Stimulated activated CD4-positive, alpha-beta T cell treated with anti-CD3 and anti-CD28 coated beads, Interleukin-1b, Interleukin-23, amount 100 ng/mL, for 48 hours (primary cell): ENCODE data around the gene DENND6B.

Experiments used
- DNase-seq: peaks from one replicate; pipeline ENCODE4 v3.0.0-alpha.2; 2020

The DENND6B gene

DNA sequence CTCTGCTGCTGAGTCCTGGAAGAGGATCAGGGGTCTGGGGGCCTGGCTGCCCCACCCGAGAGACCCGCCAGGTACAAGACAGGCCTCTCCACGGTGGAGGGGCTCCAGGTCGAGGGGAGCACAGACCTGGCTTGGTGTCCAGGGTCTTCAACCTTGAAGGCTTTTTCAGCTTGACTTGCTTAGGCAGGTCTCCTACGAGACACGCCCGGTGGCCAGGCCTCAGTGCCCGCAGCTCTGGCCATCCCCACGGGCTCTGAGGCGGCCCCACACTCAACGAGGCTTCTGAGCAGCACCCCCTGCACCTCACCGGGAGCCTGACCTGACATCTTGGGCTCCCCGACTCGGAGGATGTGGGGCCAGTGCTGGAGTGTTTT lies 12.7 kb downstream of the DENND6B start:
- no peak for DNase-seq

DNA sequence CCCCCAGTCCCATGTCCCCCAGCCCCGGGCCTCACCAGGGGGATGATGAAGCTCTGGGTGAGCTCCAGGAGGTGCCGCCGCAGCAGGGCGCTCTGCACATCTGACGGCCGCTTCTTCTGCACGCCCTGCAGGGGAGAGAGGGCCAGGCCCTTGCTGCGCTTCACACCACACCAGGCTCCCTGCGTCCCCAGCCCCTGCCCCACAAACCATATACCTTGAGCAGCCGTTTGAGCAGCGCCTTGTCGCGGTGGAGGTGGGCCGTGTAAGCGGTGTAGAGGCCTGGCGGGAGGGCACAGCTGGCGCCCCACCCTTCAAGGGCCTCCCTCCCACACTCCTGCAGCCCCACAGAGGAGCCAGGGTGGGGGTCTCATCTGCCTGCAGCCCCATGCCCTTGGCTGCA lies 13.2 kb downstream of the DENND6B start:
- no peak for DNase-seq

DNA sequence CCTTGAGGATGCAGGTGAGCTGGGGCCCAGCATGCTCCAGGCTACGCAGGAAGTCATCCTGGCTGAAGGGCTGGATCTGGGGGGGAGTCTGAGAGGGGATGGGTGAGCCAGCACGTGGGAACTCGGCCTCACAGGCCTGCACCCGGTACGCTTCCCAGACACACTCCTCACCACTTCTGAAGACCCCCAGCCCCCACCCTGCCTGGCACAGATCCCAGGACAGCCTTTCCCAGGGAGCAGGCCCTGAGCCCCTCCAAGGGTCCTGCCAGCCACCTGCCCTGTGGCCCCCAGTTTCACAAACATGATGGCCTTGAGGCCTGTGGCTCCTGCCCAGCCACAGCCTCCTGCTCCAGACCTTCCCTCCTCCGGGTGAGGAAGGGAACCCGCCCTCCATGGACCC lies 13.8 kb downstream of the DENND6B start:
- no peak for DNase-seq

DNA sequence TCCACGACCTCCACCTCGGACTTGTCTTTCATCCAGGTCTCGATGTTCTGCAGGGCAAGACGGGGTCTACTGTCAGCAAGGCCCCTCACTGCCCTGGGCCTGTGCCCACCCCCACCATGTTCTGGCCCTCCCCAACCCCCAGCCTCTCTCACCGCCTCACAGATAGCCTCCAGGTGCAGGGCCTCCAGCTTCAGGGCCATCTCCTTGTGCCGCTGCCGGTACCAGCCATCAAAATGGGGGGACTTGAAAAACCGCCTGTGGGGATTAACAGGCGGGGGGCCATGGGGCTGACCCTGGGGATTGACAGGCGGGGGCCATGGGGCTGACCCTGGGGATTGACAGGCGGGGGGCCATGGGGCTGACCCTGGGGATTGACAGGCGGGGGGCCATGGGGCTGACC lies 14.4 kb downstream of the DENND6B start:
- no peak for DNase-seq

DNA sequence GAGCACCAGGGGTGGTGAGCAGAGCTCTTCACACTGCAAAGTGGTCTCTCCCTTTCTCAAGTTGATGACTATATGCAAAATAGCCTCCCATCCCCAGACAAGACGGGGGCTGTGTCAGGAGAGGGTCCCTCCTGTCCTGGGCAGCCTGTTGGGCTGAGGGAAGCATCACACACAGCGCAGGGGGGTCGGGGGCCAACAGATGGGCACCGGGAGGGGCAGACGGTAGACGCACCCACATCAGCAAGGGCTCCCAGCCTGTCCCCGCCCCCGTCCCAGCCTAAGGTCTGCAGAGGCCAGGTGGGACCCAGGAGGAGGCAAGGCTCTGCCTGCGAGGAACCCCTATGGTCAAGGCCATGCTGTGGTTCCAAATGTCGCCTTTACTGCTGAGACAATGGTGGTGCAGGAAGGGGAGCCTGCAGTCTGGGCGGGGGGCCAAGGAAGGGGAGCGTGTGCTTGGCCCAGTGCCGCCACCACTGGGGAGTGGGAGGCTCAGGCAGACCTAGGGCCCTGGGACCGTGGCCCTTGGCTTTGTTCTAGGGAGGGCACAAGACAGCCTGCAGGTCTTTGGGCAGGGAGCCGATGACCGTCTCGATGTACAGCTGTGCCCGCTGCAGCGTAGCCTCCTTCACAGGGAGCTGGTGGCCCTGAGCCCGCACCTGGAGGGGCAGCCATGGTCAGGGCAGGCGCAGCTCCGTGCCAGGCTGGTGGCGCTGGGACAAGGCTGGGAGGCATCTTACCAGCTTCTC lies 15.0 kb downstream of the DENND6B start:
- no peak for DNase-seq

DNA sequence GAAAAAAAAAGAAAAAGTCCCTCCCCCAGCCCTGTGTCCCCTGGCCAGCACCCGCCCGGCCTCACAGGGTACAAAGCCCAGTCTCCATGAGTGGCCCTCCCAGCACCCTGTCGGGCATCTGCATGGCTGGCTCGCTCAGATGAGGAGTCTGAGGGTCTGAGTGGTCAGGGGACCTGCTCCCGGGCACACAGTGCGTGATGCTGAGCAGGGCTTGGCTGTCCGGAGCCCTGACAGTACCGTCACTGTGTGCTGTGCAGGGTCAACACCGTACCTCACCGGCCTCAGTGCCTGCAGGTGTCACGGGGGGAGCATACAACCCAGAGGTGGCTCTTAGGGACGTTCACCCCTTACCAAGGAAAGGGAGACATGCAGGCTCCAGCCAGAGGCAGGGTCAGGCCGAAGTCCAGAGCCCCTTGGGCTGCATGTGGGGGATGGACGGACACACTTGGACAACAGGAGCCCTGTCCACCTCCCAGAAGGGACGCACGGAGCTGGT lies 15.8 kb downstream of the DENND6B start:
- DNase-seq: no peak

DNA sequence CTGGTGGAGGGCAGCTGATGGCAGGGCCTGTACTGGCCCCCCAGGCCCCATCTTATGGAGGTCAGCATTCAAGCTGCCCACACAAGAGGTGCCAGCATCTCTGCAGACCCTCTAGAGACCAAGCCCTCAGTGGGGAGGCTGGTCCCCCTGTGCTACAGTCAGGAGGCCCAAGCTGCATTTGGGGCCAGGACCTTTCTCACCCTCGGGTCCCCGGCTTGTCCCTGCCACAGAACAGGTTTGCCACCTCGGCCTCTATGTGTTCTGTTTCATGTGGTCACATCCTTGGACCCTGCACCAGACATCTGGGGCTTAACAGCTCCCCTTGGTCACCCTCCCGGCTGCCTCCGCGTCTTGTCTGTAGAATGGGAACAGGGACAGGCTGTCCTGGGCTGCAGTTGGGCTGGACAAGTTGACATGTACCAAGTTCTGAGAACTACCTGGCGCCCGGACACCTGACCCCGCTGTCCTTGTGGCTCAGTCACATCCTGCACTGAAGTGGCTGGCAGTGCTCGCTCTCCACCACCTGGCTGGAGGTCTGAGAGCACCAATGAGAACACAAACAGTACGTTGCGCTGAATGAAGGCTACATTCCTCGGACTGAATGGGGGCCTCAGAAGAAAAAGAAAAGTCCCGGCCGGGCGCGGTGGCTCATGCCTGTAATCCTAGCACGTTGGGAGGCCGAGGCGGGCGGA lies 16.6 kb downstream of the DENND6B start:
- no peak for DNase-seq

DNA sequence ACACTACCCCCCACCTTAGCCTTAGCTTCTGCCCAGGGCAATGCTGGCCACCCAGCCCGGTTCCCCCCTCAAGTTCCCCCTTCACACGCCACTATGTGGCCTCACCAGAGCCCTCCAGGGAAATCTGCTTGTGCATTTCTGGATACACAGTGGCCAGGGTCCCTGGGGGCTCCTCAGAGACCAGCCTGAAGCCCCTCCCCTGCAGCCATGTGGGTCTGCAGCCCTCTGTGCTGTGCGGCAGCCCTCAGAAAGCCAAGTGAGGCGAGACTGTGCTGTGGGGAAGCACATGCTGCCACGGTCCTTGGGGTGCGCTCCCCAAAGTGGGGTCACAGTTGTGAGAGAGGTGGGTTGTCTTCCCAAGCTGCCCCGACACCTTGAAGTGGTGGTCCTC lies 17.2 kb downstream of the DENND6B start:
- no peak for DNase-seq

DNA sequence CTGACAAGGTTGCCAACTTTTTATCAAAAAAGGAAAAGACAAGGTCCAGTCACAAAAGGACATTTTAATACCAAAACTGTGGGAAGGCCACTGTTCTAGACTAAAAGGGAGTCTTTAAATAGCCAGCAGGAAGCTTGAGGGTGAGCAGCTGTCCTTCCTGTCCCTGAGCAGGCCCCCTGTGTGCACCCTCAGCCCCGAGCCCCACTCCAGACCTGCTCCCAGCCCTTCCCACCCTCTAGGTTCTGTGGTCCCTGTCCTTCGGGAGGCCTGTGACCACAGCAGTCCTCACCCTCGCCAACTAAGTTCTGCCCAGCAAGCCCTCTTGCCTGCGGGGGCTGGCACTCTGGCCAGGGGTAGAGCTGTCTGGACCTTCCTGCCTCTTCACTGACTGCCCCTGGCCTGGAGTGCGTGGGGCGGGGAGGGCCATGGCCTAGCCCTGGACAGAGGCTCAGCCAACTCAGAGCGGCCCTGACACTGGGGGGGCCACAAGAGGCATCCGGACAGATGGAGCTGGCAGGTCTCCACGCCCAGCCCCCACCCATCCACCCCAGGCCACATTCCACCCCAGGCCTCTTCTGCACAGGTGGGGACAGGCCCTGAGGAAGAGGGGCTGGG lies 17.7 kb downstream of the DENND6B start:
- no peak for DNase-seq

DNA sequence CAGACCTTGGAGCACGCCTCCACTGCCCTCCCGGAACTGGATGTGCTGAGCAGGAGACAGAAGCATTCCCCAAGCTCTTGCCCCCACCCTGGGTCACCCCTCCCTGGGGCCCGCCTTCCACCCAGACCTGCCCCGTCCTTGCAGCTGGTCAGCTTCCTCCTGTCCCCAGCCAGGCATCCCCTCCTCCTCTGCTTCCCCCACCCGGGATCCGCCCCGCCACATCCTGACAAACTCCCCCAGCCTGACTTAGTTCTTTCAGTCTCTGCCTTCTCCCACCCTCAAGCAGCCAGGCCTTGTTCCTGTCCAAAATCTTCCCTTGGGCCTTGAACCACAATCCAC lies 18.2 kb downstream of the DENND6B start:
- DNase-seq: no peak

DNA sequence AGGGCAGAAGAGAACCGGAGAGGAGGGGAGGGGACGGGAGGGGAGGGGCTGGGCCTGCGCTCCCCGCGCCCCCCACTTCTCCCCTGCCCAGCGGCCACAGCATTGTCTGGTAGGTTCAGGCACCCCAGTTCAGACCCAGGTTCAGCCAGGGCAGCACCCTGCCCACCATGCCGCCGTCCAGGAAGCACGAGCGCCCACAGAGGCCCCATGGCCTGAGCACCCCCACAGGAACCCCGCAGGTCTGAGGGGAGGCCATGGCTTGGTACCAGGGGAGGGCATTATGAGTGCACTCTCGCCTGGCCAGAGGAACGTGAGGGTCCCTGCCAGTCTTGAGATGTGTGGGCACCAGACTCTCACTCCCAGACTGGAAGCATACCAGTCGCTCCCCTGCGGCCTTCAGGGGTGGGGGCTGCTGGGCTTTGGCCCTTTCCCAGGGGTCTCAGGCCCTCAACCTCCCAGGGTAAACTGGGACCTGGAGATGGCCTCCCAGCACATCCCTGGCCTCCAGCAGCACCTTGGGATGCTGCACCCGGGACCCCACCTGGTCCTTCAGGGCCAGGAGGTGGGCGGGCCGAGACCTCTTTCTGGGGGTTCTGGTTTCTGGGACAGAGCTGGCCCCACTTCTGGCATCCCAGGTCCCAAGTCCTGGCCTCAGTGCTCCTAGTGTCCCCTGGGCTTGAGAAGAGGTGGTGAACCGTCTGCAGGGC lies 18.8 kb downstream of the DENND6B start:
- no peak for DNase-seq

DNA sequence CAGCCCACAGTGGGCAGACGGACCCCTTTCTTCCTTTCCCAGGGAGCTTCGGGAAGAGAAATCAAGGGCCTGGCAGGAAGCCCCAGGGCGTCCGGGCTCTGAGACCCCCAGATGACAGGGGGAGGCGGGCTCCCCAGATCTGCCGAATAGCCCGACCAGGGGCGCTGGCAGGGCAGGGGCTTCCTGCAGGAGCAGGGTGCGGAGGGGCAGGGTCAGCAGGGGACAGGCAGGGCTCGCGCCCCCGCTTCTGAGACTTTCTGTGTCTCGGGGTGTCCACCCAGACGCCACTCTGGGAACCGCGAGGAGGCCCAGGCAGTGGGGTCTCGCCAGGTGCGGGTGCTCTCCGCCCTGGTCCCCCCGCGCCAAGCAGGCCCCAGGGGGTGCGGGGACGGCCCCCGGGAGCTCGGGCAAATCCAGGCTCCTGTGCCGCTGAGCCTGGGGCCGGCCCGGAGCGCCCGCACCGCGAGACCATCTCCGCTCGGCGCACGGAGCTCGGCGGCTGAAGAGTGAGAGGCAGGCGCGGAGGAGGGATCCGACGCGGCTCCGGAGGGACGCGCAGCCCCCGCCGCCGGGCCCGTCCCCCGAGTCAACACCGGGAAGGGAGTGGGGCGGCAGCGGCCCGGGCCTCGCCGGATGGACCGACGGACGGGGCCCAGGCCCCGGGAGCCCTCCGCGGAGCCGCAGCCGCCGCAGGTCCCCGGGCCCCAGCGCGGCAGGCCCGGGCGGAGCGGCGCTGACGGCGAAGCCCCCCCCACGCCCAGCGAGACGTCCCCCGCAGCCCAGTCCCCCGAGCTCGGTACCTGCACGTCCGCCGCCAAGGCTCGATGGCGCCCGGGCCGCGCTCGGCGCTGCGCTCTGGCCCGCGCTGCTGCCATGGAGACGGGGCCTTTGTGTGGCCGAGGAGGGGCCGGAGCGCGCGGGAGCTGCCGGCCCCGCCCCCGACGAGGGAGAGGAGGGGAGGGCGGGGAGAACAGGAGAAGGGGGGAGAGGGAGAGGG lies 19.8 kb downstream of the DENND6B start, which contains the start of gene PLXNB2:
TSS of gene PLXNB2 (minus strand) at position 894 of the 997 bp plus-strand sequence. CDS start 17,062 bp downstream, outside the sequence.
- no peak for DNase-seq

DNA sequence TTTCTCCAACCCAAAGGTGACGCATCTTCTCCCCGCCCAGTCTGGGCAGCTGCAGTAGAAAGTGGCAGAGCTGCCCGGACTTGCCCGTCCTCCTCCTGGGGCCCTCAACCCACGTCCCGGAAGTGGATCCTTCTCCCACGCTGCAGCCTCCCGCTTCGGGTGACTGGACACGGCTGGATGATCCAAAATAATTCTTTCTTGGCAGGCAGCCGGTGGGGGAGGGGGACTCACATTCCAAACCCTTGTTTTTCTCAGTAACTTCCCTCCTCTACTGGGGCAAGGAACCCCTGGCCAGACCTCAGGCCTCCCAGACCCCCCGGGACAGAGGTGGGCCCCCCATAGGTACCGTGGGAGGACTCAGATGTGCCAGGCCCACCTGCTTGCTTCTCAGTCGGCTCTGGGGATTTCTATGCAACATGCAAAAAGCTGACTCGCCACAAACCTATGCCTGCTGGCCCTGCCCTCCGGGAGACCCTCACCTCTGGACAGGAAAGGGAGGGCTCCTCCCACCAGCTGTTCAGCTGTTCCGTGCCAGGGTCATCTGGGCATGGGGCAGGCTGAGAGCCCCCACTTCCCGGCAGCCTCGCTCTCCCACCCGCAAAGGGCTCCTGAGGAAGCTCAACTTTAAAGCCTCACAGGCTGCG lies 20.8 kb downstream of the DENND6B start:
- DNase-seq: no peak

DNA sequence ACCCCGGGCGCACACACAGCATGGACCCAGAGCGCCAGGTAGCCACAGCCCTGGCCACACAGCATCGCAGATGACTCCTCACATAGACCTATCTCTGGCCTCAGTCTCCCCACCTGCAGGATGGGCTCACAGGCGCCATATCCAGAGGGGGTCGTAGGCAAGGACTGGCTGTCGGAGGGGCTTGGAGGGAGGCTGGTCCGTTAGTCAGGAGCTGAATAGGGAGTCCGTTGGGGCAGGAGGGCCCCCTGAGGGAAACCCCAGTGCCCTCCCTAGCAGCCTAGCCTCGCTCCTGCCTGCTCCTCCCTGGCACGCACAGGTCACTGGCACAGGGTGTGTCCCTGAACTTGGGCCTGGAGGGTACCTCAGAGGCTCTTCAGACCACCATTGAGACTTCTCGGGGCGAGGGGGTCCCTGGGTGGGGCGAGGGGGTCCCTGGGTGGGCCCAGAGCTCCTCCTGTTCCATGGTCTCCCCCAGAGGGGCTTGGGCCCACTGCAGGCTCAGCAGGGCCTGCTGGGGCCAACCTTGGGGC lies 21.4 kb downstream of the DENND6B start:
- DNase-seq: no peak

DNA sequence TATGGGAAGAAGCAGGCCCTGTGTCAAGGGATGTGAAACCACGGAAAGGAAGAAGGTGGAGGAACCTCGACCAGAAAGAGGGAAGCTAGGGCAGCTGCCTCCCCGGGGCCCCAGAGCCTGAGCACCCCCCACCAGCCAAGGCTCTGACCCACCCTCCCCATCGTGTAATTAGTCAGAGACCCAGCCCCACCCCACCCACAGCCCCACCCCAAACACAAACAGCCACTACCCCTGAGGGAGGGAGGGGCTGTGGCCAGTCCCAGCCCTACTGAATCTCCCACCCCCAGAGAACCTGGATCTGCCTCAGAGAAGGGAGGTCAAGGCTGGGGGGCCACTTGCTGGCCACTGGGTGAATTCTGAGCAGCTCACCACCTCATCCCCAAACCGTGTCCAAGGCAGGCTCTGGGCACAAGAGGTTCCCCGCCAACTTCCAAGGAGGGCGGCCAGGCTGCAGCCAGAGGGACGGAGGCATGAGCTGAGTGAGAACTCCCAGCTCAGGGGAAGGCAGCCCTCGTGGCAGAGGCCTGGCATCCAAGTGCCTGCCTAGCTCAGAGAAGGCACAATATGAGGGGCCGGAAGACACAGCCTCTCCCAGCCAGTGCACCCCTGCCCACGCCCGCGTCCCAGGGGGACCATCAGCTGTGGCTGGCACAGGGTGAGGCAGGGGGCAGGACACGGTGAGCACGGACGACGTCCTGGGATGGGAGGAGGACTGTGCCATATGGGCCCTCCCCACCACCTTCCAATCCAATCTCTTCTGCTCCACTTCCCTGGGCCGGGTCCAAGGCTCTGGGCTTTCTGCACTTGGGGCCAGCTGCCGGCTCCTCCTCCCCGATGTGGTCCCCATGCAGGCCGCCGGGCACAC lies 22.1 kb downstream of the DENND6B start:
- no peak for DNase-seq

DNA sequence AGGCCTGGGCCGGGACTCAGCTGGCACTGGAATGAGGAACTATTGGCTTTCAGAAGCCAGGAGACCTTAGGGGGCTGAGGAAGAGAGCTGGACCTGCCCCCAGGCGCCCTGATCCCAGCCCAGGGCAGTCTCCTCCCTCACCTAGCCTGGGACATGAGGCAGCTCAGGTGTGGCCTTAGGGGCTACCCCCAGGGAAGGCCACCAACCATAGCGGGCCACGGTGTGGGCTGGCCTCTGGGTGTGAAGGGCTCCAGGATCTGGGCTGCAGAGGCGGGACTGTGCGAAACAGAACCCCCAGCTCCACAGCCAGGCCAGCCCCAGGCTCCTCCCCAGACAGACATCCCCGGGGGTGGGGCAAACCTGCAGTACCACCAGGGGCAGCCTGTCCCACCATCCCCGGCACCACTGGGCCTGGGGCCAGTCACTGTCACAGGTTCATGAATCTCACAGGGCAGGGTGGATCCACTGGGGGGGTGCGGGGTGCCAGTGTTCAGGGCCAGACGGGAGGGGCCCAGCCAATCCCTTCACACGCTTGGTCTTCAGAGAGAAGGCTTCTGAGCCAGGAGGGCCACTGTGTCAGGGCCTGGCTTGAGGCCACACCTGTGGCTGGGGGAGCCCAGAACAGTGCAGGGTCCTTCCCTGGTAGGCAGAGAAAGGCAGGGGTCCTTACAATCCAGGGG lies 22.8 kb downstream of the DENND6B start:
- DNase-seq: no peak

DNA sequence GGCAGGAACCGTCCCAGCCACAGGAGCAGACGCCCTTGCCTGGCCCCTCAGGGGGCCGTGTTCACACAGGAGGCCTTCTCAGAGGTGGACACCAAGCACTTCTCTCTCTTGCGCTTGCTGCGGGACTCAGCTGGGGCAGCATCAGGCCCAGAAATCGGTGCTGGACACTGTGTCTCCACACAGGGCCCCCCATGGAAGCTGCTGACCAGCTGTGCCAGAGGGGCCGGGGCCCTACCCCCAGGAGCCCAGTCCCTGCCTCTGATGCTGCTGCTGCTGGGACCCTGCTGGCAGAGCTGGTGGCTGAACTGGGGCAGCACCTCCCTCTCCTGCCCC lies 23.3 kb downstream of the DENND6B start:
- no peak for DNase-seq

DNA sequence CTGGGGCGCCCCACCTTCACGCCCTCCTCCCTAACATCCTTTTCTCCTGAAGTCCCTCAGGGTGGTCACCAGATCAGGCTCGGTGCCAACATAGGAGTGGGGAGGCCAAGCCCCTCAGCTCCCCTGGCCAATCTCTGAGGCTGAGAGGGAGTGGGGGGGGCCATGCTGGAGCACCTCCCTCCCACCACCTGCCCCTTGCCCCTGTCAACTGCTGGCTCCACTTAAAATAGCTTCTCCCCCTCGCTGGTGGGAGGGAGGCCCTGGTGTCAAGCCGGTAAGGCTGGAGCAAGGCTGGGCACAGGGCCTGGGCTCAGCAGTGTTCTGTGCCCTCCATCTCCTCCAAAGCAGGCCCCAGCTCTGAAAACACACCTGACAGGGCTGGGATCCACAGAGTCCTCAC lies 24.2 kb downstream of the DENND6B start:
- DNase-seq: no peak

DNA sequence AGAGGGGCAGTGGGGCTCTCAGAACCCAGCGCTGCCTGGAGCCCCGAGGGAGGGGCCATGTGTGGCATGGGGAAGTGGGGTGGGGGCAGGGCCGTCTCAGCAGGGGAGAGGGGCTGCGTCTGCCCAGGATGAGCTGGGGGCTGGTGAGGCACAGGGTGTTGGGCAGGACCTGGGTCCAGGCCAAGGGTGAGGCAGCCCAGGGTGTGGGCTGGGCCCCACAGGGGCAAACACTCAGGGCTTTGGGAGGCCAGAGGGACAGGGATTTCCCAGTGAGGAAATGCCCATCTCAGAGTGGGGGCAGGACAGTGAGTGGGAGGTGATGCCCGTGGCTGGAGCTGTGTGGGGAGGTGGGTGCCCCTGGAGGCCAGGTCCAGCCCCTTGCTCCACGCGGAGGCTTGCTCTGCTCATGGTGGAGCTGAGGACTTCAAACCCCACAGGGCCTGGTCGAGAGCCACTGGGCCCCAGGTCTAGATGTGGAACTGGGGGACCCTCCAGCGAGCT lies 24.7 kb downstream of the DENND6B start:
- DNase-seq: no peak

DNA sequence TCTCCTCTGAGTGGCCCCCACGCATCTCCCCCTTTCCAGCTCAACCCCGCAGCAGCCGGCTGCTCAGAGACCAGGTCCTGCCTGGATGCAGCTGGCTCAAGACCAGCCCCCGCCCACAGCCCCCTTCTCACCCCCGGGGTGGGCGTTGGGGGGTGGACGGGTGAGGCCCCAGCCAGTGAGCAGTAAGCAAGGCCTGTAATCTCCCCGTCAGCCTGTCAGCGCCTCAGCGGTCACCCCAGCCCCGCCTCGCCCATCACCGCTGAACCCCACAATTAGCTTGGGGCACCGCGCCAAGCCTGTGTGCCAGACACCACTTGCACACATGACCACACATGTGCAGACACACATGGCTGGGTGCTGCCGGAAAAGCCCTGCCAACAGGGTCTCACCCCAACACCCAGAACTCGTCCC lies 25.2 kb downstream of the DENND6B start:
- DNase-seq: no peak
